GM19035 (cell line): ENCODE data around the gene IL16.

Experiments
- ATAC-seq: cut with Tn5 transposase; IDR thresholded peaks from one replicate; pipeline ENCODE4 v1.9.1; 2021; ENCODE audit not compliant: unreplicated experiment

The IL16 gene

GRCh38 chr15:81273200-81273599, 76.5 kb downstream of the IL16 start:
- no peak for ATAC-seq

- no peak for ATAC-seq
Measured at GRCh38 chr15:81273855-81274254, 77.2 kb downstream of the IL16 start.

- ATAC-seq, result no peak
Measured at GRCh38 chr15:81274255-81274654, 77.6 kb downstream of the IL16 start.

- peak; percentile 90 for ATAC-seq
Measured at GRCh38 chr15:81274931-81275707, 78.4 kb downstream of the IL16 start.

DNA sequence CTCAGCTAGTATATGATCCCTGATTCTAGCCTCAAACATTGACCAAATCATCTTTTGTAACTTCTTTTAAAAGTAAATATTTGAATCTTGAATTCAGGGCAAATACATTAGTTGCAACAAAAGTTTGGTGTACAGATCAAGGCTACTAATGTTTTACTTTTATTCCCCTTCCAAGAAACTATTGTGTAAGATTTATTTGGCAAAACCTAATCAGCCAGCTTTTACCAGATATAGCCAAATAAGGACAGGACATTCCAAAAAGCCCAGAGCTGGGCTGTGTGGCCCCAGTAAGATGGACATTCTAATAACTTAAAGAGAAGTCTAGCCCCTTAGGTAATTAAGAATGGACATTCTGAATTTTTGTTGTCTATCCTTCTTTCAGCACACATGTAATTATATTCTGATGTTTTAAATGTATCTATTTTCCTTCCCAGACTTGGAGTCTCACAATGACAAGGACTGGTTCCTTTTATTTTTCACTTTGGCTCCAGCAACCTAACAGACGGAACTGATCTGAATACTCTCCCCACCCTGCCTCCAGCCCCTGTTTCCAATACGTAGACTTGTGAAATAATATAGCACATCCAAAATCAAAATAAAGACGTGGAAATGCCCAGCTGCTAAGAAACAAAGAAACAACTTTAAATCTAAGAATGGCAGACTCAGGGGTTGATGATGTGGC, 79.2 kb downstream of the IL16 start:
- ATAC-seq, result no peak

GRCh38 chr15:81276967-81277366, 80.3 kb downstream of the IL16 start:
- no peak for ATAC-seq

- no peak for ATAC-seq
Measured at GRCh38 chr15:81277851-81278250, 81.2 kb downstream of the IL16 start.

GRCh38 chr15:81278306-81279029, 81.8 kb downstream of the IL16 start:
- ATAC-seq, result no peak

- ATAC-seq, result no peak
Measured at GRCh38 chr15:81279621-81280485, 83.2 kb downstream of the IL16 start.

GRCh38 chr15:81280696-81281455, 84.2 kb downstream of the IL16 start:
- no peak for ATAC-seq

DNA sequence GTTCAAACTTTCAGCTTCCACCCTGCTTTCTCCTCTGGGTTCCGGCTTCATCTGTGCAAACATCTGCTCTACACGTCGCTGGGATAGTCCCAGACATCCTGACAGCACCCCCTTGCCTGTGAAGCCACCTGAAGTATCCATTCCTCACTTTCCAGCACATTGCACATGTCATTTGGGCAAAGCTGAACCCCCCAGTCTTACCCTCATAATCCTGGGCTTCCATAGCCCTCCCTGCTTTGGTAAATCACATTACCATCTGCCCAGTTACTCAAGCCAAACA, 84.7 kb downstream of the IL16 start:
- no peak for ATAC-seq

DNA sequence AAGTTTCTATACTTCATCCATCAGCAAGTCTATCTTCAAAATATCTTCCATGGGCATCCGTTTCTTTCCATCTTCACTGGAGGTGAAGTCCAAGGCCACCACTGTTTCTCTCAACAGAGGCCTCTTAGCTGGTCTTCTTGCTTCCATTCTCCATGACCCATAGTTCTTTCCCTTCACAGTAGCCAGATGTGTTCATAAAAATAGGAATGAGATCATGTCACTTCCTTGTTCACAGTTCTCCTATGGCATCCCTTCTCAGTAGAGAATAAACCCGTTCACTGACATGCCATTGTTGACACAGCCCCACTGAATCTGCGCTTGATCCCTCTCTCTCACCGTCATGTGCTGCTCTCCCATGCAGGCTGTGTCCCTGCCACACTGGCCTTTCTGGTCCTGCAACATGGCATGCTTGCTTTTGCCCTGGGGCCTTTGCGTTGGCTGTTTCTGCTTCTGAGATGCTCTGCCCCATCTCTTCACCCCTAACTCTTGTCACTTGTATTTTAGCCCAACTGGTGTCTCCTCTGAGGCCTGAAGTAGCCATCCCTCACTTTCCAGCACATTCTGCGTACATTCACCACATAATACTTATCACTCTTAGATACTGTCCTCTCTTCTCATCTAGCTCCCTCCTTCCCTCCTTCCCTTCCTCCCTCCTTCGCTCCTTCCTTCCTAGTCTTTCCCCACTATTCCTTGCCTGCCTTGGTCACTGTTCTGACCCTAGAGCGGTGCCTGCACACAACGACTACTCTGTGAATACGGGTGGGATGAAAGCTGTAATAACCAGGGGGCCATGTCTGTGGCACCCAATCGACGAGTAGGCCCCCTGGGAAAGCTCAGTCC, 85.3 kb downstream of the IL16 start:
- no peak for ATAC-seq

DNA sequence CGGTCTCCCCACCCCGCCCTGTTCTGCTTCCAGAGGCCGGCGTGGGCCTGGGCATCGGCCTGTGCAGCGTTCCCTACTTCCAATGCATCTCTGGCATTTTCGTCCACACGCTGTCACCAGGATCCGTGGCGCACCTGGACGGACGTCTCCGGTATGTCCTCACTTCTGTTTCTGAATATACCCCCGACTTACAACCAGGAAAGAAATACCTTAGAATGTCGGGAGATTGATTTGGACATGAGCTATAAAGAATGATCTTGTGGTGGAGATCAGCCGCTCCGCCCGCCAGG, 85.9 kb downstream of the IL16 start:
- ATAC-seq, result no peak

DNA sequence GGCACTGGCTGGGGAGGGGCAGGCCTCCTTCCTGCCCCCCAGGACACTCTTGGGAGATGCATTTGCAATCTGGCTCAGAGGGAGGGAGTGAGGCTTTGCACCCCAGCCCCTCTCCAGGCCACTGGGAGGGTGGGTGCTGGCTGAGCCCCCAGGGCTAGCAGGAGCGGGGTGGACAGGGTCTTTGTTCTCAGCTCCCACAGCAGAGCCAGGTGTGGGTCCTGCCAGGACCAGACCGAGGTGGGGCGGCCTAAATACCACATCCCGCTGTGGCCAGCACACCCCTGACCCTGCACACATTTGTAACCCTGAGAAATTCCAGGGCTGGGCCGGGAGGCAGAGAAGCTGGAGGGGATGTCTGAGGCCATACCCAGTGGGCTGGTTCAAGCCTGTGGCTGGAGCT, 86.2 kb downstream of the IL16 start:
- no peak for ATAC-seq

DNA sequence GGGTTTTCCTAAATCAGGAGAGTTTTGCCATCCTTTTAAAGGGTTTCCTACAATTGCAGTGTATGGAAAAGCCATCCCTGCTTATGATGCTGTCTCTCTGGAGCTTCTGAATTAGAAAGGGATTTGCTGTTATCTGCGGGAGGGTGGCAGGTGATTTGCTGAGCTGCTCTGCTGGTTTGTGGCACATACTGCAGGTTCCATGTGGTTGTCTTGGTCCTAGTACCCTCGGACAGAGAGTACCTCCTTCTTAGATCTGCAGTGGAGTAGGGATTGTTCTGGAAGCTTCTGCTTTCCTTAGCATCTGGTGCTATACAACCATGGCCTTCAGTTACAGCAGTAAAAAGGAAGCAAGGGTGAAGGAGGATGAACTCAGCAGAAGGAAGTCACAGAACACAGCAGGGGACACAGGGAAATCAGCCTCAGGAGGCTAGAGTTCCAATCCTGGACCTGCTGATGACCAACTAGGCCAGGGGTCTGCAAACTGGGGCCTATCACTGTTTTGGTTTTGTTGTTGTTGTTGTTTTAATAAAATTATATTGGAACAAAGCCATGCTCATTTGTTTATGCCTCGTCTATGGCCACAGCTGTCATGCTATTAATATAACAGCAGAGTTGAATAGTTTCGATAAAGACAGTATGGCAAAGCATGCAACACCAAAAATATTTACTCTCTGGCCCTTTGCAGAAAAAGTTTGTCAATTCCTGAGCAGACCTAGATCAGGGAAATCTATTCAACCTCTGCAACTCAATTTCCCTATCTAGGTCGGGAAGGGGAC, 87.8 kb downstream of the IL16 start:
- peak; percentile 69 for ATAC-seq

- no peak for ATAC-seq
Measured at GRCh38 chr15:81285461-81285860, 88.8 kb downstream of the IL16 start.

DNA sequence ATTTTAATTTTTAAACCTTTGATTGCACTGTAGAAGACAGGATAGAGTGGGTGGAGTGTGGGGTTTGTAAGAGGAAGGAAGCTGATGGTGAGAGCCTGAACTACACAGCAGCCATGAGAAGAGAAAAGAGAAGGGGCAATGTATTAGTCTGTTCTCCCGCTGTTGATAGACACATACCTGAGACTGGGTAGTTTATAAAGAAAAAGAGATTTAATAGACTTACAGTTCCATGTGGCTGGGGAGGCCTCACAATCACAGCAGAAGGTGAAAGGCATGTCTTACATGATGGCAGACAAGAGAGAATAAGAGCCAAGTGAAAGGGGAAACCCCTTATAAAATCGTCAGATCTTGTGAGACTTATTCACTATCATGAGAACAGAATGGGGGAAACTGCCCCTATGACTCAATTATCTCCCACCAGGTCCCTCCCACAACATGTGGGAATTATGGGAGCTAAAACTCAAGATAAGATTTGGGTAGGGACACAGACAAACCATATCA, 90.0 kb downstream of the IL16 start:
- peak; percentile 53 for ATAC-seq

DNA sequence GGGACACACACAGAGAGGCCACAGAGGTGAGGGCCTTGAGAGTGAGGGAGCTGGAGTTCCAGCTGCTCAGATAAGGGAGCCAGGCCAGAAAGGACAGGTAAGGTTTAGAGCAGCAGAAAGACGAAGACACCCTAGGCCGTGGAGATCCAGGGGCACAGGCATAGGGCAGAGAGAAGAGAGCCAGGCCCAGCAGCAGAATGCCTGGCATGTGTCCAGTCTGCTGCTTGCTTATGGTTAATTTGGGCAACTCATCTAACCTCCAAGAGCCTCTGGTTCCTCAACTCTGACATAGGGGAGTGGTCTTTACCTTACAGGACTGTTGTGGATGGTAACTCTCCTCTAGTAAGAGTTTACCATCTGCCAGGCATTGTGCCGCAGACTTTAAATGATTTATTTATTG, 91.4 kb downstream of the IL16 start:
- no peak for ATAC-seq

- ATAC-seq, result no peak
Measured at GRCh38 chr15:81288616-81289015, 91.9 kb downstream of the IL16 start.
